Measurements from ENCODE around the gene PHLDA2. TPM values are rescaled to one million over a fixed set of nuclear protein-coding genes. Genes with fewer than 3 reads are reported as not detected.

PHLDA2 gene
- total and polyA plus RNA-seq, 4 donors = 0.60 to 49.2 (median 23.0) TPM

- DNase-seq (no peak), ATAC-seq (ENCODE audit: insufficient read depth, low FRiP score) (no peak)
- H3K4me1 ChIP-seq (ENCODE audit: control insufficient read depth in 5 of 5, insufficient read depth in 5 of 5, low read length in 5 of 5) = peaks cover 0 to 11% (median 0%) of the 10 kb centered on the region in 5 donors
- H3K9me3 ChIP-seq (ENCODE audit: control insufficient read depth in 4 of 4, insufficient read depth in 3 of 4, low read length in 3 of 4) = peaks cover 2 to 13% (median 3%) of the 10 kb centered on the region in 4 donors
- no peak overlapping the region for H3K4me3 ChIP-seq
- H3K27me3 ChIP-seq (ENCODE audit: control insufficient read depth in 3 of 3, insufficient read depth in 3 of 3, low read length in 2 of 3) = peaks cover 0 to 9% (median 8%) of the 10 kb centered on the region in 3 donors
- 93 to 99% methylated on average over 7 of the region's 7 CpGs for WGBS, 2 donors
- TF ChIP-seq CTCF (IDR thresholded peaks at IDR 0.05; ENCODE audit: control extremely low read depth, extremely low read depth) = no peak
- no peak overlapping the region for H3K27ac ChIP-seq (ENCODE audit: low read depth in 1 of 2, low read length in 1 of 2)
- H3K36me3 ChIP-seq (ENCODE audit: control insufficient read depth in 4 of 4, insufficient read depth in 4 of 4, low read length in 4 of 4) = no peaks in the 10 kb centered on the region
- H3K9ac ChIP-seq (ENCODE audit: insufficient read depth in 1 of 2, low read length in 2 of 2) = no peak overlapping the region
Measured at GRCh38 chr11:2934021-2934550, 4.9 kb upstream of the PHLDA2 start.

GRCh38 chr11:2933375-2934020 is 4.3 kb upstream of the PHLDA2 start:
- Histone ChIP-seq H3K36me3 (ENCODE audit: control insufficient read depth in 4 of 4, insufficient read depth in 4 of 4, low read length in 4 of 4) (no peaks in the 10 kb centered on the region), H3K27me3 (ENCODE audit: control insufficient read depth in 3 of 3, insufficient read depth in 3 of 3, low read length in 2 of 3) (peaks cover 0 to 12% (median 9%) of the 10 kb centered on the region in 3 donors), H3K4me1 (ENCODE audit: control insufficient read depth in 5 of 5, insufficient read depth in 5 of 5, low read length in 5 of 5) (peaks cover 0 to 14% (median 0%) of the 10 kb centered on the region in 5 donors), H3K9ac (ENCODE audit: insufficient read depth in 1 of 2, low read length in 2 of 2) (no peak overlapping the region), H3K27ac (ENCODE audit: low read depth in 1 of 2, low read length in 1 of 2) (peak overlapping the region in 1 of 2 donors; percentile 21), H3K4me3 (no peak overlapping the region), H3K9me3 (ENCODE audit: control insufficient read depth in 4 of 4, insufficient read depth in 3 of 4, low read length in 3 of 4) (peaks cover 2 to 8% (median 3%) of the 10 kb centered on the region in 4 donors)
- no peak for DNase-seq
- whole genome bisulfite sequencing, 2 donors = 23 to 24% methylated on average over 12 of the region's 12 CpGs
- peak; percentile 30 for ATAC-seq (ENCODE audit: insufficient read depth, low FRiP score)
- TF ChIP-seq CTCF (IDR thresholded peaks at IDR 0.05; ENCODE audit: control extremely low read depth, extremely low read depth) = no peak

- Histone ChIP-seq H3K36me3 (ENCODE audit: control insufficient read depth in 4 of 4, insufficient read depth in 4 of 4, low read length in 4 of 4) (no peaks in the 10 kb centered on the region), H3K27me3 (ENCODE audit: control insufficient read depth in 3 of 3, insufficient read depth in 3 of 3, low read length in 2 of 3) (peaks cover 0 to 18% (median 15%) of the 10 kb centered on the region in 3 donors), H3K9ac (ENCODE audit: insufficient read depth in 1 of 2, low read length in 2 of 2) (no peak overlapping the region), H3K4me3 (no peak overlapping the region), H3K9me3 (ENCODE audit: control insufficient read depth in 4 of 4, insufficient read depth in 3 of 4, low read length in 3 of 4) (peaks cover 2 to 7% (median 3%) of the 10 kb centered on the region in 4 donors), H3K27ac (ENCODE audit: low read depth in 1 of 2, low read length in 1 of 2) (peak overlapping the region in 1 of 2 donors; percentile 7), H3K4me1 (ENCODE audit: control insufficient read depth in 5 of 5, insufficient read depth in 5 of 5, low read length in 5 of 5) (peaks cover 0 to 14% (median 0%) of the 10 kb centered on the region in 5 donors)
- 59 to 67% methylated on average over 15 of the region's 15 CpGs for WGBS, 2 donors
- no peak for TF ChIP-seq CTCF (IDR thresholded peaks at IDR 0.05; ENCODE audit: control extremely low read depth, extremely low read depth)
- ATAC-seq (ENCODE audit: insufficient read depth, low FRiP score) (no peak), DNase-seq (no peak)
Measured at GRCh38 chr11:2932850-2933251, 3.6 kb upstream of the PHLDA2 start.

All from lung (tissue), 12 donors.